Ascending aorta (tissue), 2 donors: ENCODE data around the gene POLDIP3. TPM values are rescaled to one million over a fixed set of nuclear protein-coding genes. Genes with fewer than 3 reads are reported as not detected.
A peak's percentile ranks its signal among the peaks of the same experiment; 100 is the strongest.

Experiments
- DNase-seq, 2 donors: peaks; one replicate each; pipeline ENCODE4 v3.0.0-alpha.2; 2019; ENCODE audit warnings: low spot score in 2 of 2
- H3K27ac ChIP-seq, 2 donors: fragments of 200-600 bp; sonication (generic); one replicate each; pipeline ENCODE4 v1.5.1; 2016 to 2017; ENCODE audit warnings: mild to moderate bottlenecking in 1 of 2
- H3K27me3 ChIP-seq: fragments of 200-600 bp; sonication (generic); one replicate; pipeline ENCODE4 v1.5.1; 2017
- H3K36me3 ChIP-seq, 2 donors: fragments of 200-600 bp; sonication (generic); one replicate each; pipeline ENCODE4 v1.5.1; 2016
- H3K4me1 ChIP-seq, 2 donors: fragments of 200-600 bp; sonication (generic); one replicate each; pipeline ENCODE4 v1.5.1; 2016 to 2017; ENCODE audit warnings: mild to moderate bottlenecking in 1 of 2
- H3K4me3 ChIP-seq, 2 donors: fragments of 200-600 bp; sonication (generic); one replicate each; pipeline ENCODE4 v1.5.1; 2016 to 2017; ENCODE audit warnings: mild to moderate bottlenecking in 1 of 2
- H3K9me3 ChIP-seq, 2 donors: fragments of 200-600 bp; sonication (generic); one replicate each; pipeline ENCODE4 v1.5.1; 2016
- intact Hi-C: fragments of 100-400 bp; cut with DNase I; formaldehyde crosslinking; loops from one replicate; pipeline ENCODE4 v1.15.1; 2023
- total RNA-seq: library from RNA; depleted of rRNA; stranded (reverse); fragments of >200 nt; gene quantifications from one replicate; pipeline ENCODE4 v1.1.0, GENCODE V29; 2016
- TF ChIP-seq, protein P1 (sequence below), 3 experiments: fragments of 200-600 bp in 2 of 3; fragments of 450-650 bp in 1 of 3; sonication (generic) in 2 of 3; IDR thresholded peaks; one replicate each; pipeline ENCODE4 v1.5.1; 2016 to 2019; ENCODE audit warnings: antibody characterized with exemption in 3 of 3, mild to moderate bottlenecking in 1 of 3, moderate library complexity in 1 of 3

The POLDIP3 gene
- total RNA-seq, 1 donor from 2014 or later = 22.9 TPM

DNA sequence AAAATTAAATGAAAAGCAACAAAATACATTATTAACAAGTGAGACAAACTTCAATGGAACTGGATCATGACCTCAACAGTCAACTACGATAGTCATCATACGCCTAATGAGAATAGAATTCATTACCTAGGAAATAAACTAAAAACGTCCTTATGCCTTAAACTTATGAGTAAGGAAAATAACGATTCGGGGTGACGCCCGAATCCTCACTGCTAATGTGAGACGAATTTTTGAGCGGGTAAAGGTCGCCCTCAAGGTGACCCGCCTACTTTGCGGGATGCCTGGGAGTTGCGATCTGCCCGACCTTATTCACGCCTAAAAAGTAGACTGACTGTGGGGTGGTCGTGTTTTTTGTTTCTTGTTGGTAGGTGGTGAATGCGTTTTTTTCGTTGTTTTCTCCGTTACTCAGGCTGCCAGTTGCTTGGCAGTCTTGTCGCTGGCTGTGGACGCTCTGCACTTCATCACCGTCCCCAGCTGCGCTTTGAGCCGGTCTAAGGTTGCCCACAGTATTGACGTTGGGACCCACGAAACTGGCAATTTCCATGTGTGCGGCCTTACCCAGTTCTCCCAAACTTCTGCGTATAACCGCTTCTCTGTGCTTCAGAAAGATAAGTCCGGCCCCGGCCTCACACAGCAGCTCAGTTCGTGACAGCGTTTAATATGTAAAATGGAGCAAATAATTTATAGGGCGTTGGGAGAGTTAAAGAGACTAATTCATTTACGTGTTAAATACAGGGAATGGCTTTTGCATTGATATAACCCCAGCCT is 593 bp upstream of the POLDIP3 start:
- Histone ChIP-seq H3K4me1 (peaks cover 10 to 48% of the 10 kb centered on the region in 2 donors), H3K4me3 (peak overlapping the region; percentile 67 to 87), H3K27ac (peak overlapping the region; percentile 88 to 98), H3K36me3 (peaks cover 17 to 19% of the 10 kb centered on the region in 2 donors), H3K9me3 (no peaks in the 10 kb centered on the region), H3K27me3 (no peaks in the 10 kb centered on the region)
- DNase-seq = peak; percentile 59 to 96
- intact Hi-C loops = loop anchor here (1.0 to 2.0 kb wide), 2 partner anchors 20 to 82 kb away; no protein-coding TSS in a partner anchor
- TF ChIP-seq, protein P1, sequence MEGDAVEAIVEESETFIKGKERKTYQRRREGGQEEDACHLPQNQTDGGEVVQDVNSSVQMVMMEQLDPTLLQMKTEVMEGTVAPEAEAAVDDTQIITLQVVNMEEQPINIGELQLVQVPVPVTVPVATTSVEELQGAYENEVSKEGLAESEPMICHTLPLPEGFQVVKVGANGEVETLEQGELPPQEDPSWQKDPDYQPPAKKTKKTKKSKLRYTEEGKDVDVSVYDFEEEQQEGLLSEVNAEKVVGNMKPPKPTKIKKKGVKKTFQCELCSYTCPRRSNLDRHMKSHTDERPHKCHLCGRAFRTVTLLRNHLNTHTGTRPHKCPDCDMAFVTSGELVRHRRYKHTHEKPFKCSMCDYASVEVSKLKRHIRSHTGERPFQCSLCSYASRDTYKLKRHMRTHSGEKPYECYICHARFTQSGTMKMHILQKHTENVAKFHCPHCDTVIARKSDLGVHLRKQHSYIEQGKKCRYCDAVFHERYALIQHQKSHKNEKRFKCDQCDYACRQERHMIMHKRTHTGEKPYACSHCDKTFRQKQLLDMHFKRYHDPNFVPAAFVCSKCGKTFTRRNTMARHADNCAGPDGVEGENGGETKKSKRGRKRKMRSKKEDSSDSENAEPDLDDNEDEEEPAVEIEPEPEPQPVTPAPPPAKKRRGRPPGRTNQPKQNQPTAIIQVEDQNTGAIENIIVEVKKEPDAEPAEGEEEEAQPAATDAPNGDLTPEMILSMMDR (IDR thresholded peaks at IDR 0.05) = no peak

- Histone ChIP-seq H3K4me1 (peaks cover 10 to 54% of the 10 kb centered on the region in 2 donors), H3K27me3 (no peaks in the 10 kb centered on the region), H3K4me3 (peak overlapping the region; percentile 67 to 87), H3K27ac (peak overlapping the region; percentile 88 to 98), H3K36me3 (peaks cover 7 to 8% of the 10 kb centered on the region in 2 donors), H3K9me3 (no peaks in the 10 kb centered on the region)
- no peak for DNase-seq
- intact Hi-C loops = loop anchor here (2.0 kb wide), 1 partner anchor 83 kb away; no protein-coding TSS in a partner anchor
- TF ChIP-seq, protein P1 (IDR thresholded peaks at IDR 0.05) = no peak
These were observed 796 bp downstream of the POLDIP3 start for GRCh38 chr22:42613872-42614301.

DNA sequence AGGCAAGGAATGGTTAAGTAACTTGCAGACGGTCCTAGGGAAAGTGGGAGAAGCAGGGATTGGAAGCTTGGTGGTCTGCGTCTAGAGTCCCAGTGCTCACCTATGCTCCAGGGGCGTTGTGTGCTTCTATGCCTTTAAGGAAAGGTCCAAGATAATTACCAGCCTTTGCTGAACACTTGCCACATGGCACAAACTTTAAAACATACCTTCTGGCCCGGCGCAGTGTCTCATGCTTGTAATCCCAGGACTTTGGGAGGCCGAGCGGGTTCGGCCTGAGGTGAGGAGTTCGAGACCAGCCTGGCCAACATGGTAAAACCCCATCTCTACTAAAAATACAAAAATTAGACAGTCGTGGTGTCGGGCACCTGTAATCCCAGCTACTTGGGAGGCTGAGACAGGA is 2.3 kb downstream of the POLDIP3 start:
- no peak for DNase-seq
- Histone ChIP-seq H3K4me1 (peaks cover 10 to 60% of the 10 kb centered on the region in 2 donors), H3K27me3 (no peaks in the 10 kb centered on the region), H3K36me3 (peaks cover 7 to 10% of the 10 kb centered on the region in 2 donors), H3K9me3 (no peaks in the 10 kb centered on the region), H3K4me3 (peak overlapping the region in 1 of 2 donors; percentile 87), H3K27ac (no peak overlapping the region)
- TF ChIP-seq, protein P1 (IDR thresholded peaks at IDR 0.05) = no peak
- intact Hi-C loops = no loop called here

- no peak overlapping the region for H3K27ac ChIP-seq
- no peak overlapping the region for H3K4me3 ChIP-seq
- no peaks in the 10 kb centered on the region for H3K27me3 ChIP-seq
- TF ChIP-seq, protein P1 (IDR thresholded peaks at IDR 0.05) = no peak
- H3K4me1 ChIP-seq = peaks cover 10 to 51% of the 10 kb centered on the region in 2 donors
- intact Hi-C loops = no loop called here
- H3K9me3 ChIP-seq = no peaks in the 10 kb centered on the region
- DNase-seq = no peak
- H3K36me3 ChIP-seq = peaks cover 7 to 10% of the 10 kb centered on the region in 2 donors
These were observed 3.6 kb downstream of the POLDIP3 start for GRCh38 chr22:42611051-42611450.

DNA sequence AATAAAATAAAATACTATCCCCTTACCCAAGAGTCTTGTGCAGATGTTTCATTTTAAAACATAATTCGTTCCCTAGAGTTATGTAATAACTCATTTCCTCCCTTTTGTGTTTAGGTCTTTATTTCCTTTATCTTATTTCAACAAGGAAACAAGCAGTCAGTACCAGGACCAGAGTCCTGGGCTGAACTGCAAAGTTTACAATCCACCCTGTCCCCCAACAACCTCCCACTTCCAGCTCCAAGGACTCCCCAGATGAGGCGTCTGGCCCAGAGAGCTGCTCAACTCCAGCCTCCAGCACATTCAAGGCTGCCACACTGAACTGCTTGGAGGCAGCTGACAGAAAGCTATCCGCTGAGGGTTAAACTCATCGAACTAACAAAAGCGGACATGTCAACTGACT is 4.5 kb downstream of the POLDIP3 start:
- DNase-seq = no peak
- TF ChIP-seq, protein P1 (IDR thresholded peaks at IDR 0.05) = no peak
- Histone ChIP-seq H3K4me3 (no peak overlapping the region), H3K36me3 (peaks cover 7 to 14% of the 10 kb centered on the region in 2 donors), H3K4me1 (peaks cover 10 to 44% of the 10 kb centered on the region in 2 donors), H3K9me3 (no peaks in the 10 kb centered on the region), H3K27me3 (no peaks in the 10 kb centered on the region), H3K27ac (no peak overlapping the region)
- intact Hi-C loops = no loop called here
